Kidney (tissue), 14 donors: Measurements from ENCODE around the gene GALNT14. TPM values are rescaled to one million over a fixed set of nuclear protein-coding genes. Genes with fewer than 3 reads are reported as not detected.

ENCODE experiments used
- DNase-seq, 5 donors: peaks; one replicate each; pipeline ENCODE4 v3.0.0-alpha.2; 2013 to 2020
- FAIRE-seq: peaks from 2 replicates; lab custom pipeline; 2012; peaks lifted over from hg19 to GRCh38; lab: Jason Lieb, UNC
- H3K27ac ChIP-seq, 2 donors: one replicate each; pipeline ENCODE4 v1.7.0; 2013; ENCODE audit warnings: low read depth in 2 of 2, low read length in 2 of 2, inconsistent platforms in 1 of 2
- H3K27me3 ChIP-seq: one replicate; pipeline ENCODE4 v1.7.1; 2013; ENCODE audit warnings: low read length, inconsistent platforms; ENCODE audit not compliant: control insufficient read depth, insufficient read depth
- H3K36me3 ChIP-seq, 3 donors: one replicate each; pipeline versions ENCODE4 v1.7.0 to v1.7.1; 2013; ENCODE audit warnings: low read length in 3 of 3, control low read depth in 1 of 3, inconsistent platforms in 1 of 3; ENCODE audit not compliant: insufficient read depth in 3 of 3, control insufficient read depth in 2 of 3
- H3K4me1 ChIP-seq, 3 donors: one replicate each; pipeline versions ENCODE4 v1.7.0 to v1.7.1; 2013; ENCODE audit warnings: low read length in 3 of 3, inconsistent platforms in 1 of 3, low read depth in 1 of 3; ENCODE audit not compliant: control insufficient read depth in 2 of 3, insufficient read depth in 2 of 3
- H3K4me3 ChIP-seq, 3 donors: one replicate each; pipeline versions ENCODE4 v1.7.0 to v1.8.1; 2013; ENCODE audit warnings: low read length in 3 of 3, control low read depth in 1 of 3, inconsistent platforms in 1 of 3
- H3K9ac ChIP-seq, 3 donors: one replicate each; pipeline versions ENCODE4 v1.7.0 to v1.7.1; 2013; ENCODE audit warnings: low read length in 3 of 3, control low read depth in 1 of 3, inconsistent platforms in 1 of 3
- H3K9me3 ChIP-seq, 3 donors: one replicate each; pipeline versions ENCODE4 v1.7.0 to v1.7.1; 2013; ENCODE audit warnings: low read length in 3 of 3, control low read depth in 1 of 3, inconsistent platforms in 1 of 3; ENCODE audit not compliant: control insufficient read depth in 2 of 3, insufficient read depth in 1 of 3
- intact Hi-C: fragments of 100-400 bp; cut with DNase I; formaldehyde crosslinking; loops from one replicate; pipeline ENCODE4 v1.11.1; 2022
- polyA plus RNA-seq: library from polyadenylated mRNA; stranded (reverse); fragments of 350-450 nt; fragmentation: Illumina TruSeq; extraction: RNeasy Lipid Tissue Mini Kit (QIAGEN cat#74804); gene quantifications from one replicate; pipeline ENCODE4 v1.2.3, GENCODE V29; 2014; ENCODE audit warnings: low read depth, low replicate concordance; ENCODE audit not compliant: insufficient read depth
- total RNA-seq: library from RNA; stranded (reverse); fragmentation: NEBNext Ultra II Directional; extraction: Animal tissue kit (Norgen Biotek cat#: 25700); gene quantifications from one replicate; pipeline ENCODE4 v1.2.1, GENCODE V29; 2021
- TF ChIP-seq, protein P1 (sequence below): IDR thresholded peaks from 3 replicates; pipeline ENCODE4 v1.5.1; 2012; ENCODE audit warnings: mild to moderate bottlenecking, moderate library complexity, borderline replicate concordance; ENCODE audit not compliant: insufficient read depth; ENCODE audit errors: extremely low read depth
- donor health status: control.
- donor health status: control.
- donor health status: control.
- donor health status: control.
- donor health status: control.
- donor health status: DM: yes; HTN: yes; CAD: no.
- donor health status: Normal renal cell carcinoma (clear cell type).

GALNT14 gene
- total and polyA plus RNA-seq, 2 donors from 2014 or later, result 84.6 to 90.3 TPM

DNA sequence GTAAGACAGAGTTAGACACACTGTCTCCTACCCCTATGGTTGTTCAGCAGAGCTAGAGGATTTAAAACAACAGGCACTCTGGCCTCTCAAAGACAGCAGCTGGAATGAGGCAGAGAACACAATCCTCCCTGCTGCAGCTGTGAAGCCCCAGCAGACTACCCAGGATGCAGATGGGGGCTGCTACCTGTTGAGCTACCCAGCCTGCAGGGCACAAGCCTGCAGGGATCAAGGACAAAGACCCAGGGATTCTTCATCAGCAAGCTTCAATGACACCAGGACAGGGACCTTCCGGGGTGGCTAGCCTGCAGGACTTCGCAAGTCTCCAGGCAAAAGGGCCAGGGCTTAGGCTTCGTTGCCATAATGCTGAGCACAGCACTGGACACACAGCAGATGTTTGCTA lies 27.2 kb downstream of the GALNT14 start:
- Histone ChIP-seq H3K9ac (no peak overlapping the region), H3K4me3 (no peak overlapping the region), H3K27ac (no peak overlapping the region), H3K4me1 (peaks cover 0 to 4% (median 0%) of the 10 kb centered on the region in 3 donors), H3K9me3 (no peaks in the 10 kb centered on the region), H3K27me3 (no peaks in the 10 kb centered on the region), H3K36me3 (no peaks in the 10 kb centered on the region)
- FAIRE-seq (no peak), DNase-seq (no peak)
- intact Hi-C loops, result no loop called here
- TF ChIP-seq, protein P1, sequence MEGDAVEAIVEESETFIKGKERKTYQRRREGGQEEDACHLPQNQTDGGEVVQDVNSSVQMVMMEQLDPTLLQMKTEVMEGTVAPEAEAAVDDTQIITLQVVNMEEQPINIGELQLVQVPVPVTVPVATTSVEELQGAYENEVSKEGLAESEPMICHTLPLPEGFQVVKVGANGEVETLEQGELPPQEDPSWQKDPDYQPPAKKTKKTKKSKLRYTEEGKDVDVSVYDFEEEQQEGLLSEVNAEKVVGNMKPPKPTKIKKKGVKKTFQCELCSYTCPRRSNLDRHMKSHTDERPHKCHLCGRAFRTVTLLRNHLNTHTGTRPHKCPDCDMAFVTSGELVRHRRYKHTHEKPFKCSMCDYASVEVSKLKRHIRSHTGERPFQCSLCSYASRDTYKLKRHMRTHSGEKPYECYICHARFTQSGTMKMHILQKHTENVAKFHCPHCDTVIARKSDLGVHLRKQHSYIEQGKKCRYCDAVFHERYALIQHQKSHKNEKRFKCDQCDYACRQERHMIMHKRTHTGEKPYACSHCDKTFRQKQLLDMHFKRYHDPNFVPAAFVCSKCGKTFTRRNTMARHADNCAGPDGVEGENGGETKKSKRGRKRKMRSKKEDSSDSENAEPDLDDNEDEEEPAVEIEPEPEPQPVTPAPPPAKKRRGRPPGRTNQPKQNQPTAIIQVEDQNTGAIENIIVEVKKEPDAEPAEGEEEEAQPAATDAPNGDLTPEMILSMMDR, result no peak

DNA sequence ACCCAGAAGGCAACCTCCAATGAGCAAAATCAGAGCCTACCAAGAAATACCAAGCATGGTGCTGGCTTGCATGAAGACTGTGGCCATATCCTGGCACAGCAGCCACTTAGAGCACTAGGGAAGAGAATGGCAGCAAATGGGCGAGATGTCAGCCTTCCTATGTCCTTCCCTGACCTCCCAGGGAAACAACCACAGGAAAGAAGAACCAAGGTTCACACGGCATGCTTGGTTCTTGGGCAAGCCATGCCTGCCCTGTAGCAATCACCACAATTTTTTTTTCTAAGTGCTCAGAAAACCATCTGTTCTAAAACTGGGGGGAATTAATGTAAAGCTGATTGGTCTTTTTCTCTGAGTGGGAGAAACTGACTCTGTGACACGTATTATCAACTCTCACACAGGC lies 27.8 kb downstream of the GALNT14 start:
- Histone ChIP-seq H3K9me3 (no peaks in the 10 kb centered on the region), H3K4me3 (no peak overlapping the region), H3K9ac (no peak overlapping the region), H3K27ac (no peak overlapping the region), H3K4me1 (peaks cover 0 to 4% (median 0%) of the 10 kb centered on the region in 3 donors), H3K27me3 (no peaks in the 10 kb centered on the region), H3K36me3 (no peaks in the 10 kb centered on the region)
- no peak for FAIRE-seq
- intact Hi-C loops, result no loop called here
- TF ChIP-seq, protein P1, result no peak
- no peak for DNase-seq

DNA sequence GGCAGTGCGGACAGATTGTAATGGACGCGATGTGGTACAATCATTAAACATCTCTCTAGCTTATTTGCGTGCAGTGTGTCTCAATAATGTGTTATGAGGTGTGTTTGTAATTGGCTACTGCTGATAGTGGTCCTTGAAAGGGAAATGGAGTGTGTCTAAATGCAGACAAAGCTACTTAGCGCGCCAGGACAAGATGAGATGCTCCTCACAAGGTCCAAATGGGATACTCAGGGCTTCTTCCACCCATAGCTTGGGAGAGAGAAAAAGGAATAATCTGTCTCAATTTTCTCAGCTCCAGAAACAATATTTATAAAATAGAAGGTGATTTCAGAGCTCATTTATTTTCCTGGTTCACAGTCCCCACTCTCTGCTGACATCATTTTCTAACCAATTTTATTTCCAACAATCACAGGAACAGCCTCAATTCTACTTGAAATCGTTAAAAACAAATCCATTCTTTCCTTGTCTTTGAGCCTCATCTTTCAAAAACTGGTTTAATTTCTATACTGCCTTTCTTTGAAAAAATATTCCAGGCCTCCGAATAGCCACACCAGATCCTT lies 28.5 kb downstream of the GALNT14 start:
- TF ChIP-seq, protein P1, result no peak
- intact Hi-C loops, result no loop called here
- no peaks in the 10 kb centered on the region for H3K9me3 ChIP-seq
- no peak overlapping the region for H3K4me3 ChIP-seq
- H3K27ac ChIP-seq, result no peak overlapping the region
- H3K36me3 ChIP-seq, result no peaks in the 10 kb centered on the region
- H3K27me3 ChIP-seq, result no peaks in the 10 kb centered on the region
- no peak for DNase-seq
- no peak for FAIRE-seq
- no peak overlapping the region for H3K9ac ChIP-seq
- H3K4me1 ChIP-seq, result peaks cover 0 to 4% (median 0%) of the 10 kb centered on the region in 3 donors
